HK-2 (cell line): ENCODE measurements around the gene KAT7.
"Not testable (repeated sequence)": the region's sequence is repeated elsewhere in the genome, so short reads cannot be mapped to it uniquely, and the experiment has no call there.

Source experiments
- DNase-seq: peaks from one replicate; pipeline ENCODE4 v3.0.0-alpha.2; 2018; ENCODE audit not compliant: unreplicated experiment

The KAT7 gene

DNA sequence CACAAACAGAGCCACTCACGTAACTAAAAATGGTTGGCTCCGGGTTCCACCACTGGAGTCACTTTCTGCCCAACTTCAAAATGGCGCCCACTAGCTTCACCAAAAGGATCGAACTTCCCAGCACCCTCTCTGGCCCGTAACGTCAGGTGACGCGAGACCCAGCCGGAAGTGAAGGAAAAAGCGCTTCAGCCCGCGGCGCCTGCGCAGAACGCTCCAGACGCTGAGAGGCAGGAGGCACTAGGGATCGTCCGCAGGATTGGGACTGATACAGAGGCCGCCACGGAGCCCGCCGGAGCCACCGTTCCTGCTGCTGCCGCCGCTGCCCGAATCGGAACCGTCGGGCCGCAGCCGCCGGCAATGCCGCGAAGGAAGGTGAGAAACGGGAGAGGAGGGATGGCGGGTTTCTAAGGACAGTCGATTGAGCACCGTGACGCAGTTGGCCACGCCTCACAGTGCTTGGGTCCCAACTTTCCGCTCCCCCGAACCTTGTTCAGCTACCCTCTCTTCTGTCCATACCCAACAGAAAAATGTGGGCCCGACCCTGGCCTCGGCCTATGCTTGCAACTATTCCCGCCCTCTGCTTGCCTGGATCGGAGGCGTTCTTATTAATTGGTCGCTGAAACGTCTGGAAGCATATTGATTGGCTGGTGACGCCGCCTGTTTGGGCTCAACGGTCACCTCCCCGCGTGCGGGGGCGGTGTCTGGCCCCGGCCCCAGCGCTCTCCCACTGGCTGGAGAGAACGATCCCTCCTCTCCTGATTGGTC, at the start of gene KAT7:
Gene KAT7 (plus strand): TSS at position 204 of the 765 bp plus-strand sequence. CDS start 154 bp downstream, at position 358.
- DNase-seq = peak; percentile 99

- no peak for DNase-seq
These were observed 48.7 kb upstream of the KAT7 start for GRCh38 chr17:49739641-49740271.

DNA sequence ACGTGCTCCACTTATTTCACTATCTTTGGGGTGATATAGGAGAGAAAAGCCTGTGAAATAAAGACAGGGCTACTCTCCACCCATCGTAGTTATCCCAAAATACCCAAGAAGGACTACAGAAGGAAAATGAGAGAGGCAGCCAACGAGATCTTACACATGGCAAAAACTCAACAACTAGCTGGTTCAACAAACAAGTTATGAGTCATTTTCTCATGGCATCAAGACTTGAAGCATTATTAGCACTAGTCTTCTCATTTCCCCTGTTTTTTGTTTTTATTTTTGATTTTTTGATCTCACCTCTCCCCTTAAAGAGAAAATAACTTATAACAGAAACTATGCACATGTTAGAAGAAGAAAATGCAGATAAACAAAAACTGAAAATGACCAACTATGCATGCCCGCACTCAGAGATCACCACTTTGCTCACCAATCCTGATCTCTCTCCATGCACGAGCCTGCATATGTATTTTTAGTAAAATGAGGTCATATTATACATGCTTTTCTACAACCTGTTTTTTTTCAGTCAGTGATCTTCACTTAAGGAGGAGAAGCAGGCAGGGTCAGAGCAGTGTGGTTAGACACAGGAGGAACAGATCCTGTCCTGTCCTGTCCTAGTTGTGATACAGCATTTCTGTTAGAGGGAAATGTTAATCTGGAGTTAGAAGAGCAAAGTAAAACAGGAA, 47.3 kb upstream of the KAT7 start:
- no peak for DNase-seq

DNA sequence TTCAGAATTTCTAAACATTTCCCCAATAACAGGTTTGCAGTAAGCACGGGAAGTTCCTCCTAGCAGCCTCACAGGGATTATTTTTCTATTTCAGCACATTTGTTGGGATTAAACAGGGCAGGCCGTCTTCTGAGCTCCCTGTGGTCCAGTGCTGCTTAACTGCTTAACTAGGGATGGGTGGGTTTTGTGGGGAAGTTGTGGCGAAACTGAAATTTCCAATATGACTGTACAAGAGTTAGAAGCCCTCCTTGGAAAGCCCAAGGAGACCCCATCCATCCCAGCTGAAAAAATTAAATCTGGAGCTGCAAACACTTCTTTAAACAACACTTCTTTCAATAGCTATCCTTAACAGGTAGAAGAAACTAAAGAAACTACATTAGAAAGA, 46.8 kb upstream of the KAT7 start:
- no peak for DNase-seq

DNA sequence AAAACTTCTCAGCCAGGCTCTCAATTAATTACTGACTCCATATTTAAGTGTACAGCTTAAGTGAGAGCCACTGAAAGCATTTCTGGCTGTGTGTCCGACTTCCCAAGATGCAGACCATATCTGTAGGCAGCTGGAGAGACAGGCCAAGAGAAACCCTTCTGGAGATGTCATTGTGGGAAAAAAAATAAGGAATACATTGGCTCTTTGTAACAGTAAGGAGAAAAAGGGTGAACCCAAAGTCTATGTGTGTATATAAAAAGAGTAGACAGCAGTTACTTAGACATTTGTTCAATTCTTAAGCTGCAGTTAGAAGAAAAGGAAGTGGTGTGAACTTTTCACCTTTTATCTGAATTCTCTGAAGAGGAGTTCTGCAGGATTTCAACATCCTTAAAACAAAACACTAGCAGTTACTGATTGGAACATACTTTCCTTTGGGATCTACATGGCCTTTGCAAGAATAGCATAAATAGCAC, 46.3 kb upstream of the KAT7 start:
- no peak for DNase-seq

- DNase-seq = no peak
These were observed 43.0 kb upstream of the KAT7 start for GRCh38 chr17:49745175-49746139.

- no peak for DNase-seq
These were observed 41.5 kb upstream of the KAT7 start for GRCh38 chr17:49746791-49747490.

GRCh38 chr17:49747632-49748031, 40.8 kb upstream of the KAT7 start:
- no peak for DNase-seq

DNA sequence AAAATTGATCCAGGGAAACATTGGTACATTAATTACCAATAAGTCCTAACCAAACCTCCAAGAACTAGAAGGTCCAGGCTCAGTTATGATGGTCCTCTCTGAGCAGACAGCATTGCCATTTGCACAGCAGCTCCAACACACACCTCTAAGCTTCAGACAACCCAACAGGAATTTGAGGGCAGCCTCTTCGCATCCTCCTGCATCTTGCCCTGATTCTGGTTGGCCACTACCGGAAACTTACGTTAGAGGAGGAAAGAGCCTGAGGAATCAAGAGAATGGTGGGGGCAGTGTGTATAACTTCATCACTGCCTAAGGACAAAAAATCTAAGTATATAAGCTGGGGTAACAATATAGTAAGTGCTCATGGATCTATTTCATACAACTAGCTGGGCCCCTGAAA, 40.3 kb upstream of the KAT7 start:
- DNase-seq = no peak

DNA sequence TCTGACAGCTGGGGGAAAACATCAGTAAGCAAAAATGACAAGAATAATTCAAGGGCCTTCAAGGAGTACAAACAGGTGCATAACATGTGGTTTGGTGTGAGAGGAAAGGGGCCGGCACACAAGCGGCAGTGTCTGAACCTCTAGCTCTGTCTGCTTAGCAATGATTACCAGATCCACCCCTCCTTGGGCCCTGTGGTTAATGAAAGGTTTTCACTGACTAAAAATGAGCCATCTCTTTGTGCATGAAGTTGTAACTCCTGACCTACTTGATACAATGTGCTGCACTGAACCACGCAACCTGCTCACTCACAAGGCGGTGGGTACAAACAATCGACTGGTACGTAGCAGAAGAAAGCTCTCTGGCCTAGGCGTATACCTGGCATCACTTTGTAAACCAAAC, 39.7 kb upstream of the KAT7 start:
- DNase-seq = peak; percentile 31

GRCh38 chr17:49749730-49750129, 38.8 kb upstream of the KAT7 start:
- no peak for DNase-seq

DNA sequence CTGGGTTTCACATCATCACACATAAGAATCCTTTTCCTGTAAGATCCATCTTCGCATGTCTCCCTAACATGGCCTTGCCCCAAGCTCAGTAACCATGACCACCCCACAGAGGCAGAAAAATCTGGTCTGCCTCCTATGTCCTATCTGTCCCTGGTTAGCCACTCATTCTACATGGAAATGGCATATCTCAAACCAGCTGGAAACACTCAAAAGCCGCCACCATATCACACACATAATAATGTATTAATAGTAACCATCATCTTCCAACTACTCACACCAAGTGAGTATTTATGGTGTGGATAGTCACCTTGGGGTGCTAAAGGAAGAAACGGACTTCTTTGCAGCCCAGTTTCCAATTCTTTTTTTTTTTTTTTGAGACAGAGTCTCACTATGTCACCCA, 36.0 kb upstream of the KAT7 start:
- no peak for DNase-seq

DNA sequence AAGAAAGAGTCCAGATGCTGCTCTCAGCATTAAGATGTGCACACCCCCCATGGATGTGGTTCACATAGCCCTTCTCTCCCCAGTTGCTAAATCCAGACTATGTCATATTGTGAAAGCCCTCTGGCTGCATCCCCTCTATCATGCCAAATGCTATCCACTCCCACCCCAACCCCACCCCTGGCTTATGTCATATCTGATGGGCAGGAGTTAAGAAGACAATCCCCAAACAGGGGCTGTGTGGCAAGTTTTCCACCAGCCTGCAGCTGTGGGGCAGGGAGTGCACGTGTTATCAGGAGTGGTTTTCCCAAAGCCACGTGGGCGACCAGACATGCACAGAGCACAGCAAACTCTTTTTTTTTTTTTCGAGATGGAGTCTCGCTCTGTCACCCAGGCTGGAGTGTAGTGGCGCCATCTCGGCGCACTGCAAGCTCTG, 34.5 kb upstream of the KAT7 start:
- no peak for DNase-seq

DNA sequence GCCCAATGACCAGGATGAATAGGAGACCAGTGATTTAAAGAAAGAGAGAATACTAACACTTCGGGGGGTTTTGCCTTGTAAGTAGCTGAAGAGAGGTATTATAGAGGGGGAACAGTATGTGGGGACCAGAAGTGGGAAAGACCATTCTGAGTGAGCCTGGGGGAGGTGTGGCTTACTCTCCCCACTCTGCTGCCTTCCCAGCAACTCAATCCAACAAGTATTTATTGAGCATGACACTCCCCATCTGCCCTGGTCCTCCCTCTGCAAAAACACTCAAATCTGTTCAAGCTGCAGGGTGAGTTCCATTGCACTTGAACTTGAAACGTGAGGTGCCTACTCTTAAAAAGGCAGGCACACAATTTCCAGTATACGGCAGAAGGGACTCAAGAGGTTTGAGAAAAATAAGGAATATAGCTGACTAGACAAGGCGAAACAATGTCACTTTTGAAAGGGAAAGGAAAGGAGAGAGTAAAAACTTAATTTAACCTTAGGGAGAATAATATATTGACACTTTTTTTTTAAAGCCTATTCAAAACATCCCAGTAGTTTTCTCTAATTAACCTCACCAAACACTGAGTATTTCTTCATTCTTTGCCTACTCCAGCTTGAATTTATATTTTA, 32.7 kb upstream of the KAT7 start:
- DNase-seq = no peak

DNA sequence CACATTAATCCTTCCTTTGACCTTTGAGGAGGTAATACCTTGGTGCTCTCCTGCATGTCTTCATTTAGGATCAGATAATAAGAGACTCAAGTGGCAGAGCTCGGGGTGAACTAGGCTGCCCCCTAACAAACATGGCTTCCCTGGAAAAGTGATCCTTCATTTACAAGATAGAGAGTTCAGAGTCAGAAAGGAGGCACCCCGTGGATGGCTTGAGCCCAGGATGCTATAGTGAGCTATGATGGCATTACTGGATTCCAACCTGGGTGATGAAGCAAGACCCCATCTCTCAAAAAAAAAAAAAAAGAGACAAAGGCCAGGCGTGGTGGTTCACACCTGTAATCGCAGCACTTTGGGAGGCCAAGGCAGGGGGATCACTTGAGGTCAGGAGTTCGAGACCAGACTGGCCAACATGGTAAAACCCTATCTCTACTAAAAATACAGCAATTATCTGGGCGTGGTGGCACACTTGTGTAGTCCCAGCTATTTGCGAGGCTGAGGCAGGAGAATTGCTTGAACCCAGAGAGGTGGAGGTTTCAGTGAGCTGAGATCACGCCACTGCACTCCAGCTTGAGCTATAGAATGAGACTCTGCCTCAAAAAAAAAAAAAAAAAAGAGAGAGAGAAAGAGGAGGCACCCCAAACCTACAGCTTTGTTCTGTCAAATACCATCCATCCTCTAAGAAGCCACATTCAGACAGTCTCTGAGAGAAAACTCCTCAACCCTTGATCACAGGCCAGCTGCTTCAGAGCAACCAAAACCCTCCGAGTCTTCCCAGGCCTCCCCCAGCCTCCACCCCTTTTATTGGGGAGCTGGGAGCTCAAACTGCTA, 31.9 kb upstream of the KAT7 start:
- DNase-seq = no peak

GRCh38 chr17:49757151-49757777, 31.2 kb upstream of the KAT7 start:
- no peak for DNase-seq

GRCh38 chr17:49758464-49759010, 29.9 kb upstream of the KAT7 start:
- DNase-seq = not testable (repeated sequence)

DNA sequence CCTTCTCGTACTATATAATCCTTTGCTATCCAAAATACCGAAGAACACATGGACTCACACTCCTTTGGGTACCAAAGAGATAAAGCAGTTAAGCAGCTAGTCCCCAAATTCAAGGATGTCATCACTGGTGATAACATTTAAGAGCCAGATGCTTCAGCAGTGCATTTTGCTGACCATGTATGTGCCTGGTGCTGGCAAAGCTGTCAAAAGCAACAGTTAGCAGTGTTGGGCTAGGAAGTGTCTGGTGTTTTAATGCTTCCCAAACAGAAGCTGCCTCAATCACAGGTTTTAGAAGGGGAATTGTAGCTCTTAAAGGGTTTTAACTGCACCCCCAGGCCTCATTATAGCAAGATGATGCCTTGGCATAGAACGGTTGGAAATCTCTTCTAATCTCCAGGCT, 29.3 kb upstream of the KAT7 start:
- no peak for DNase-seq

DNA sequence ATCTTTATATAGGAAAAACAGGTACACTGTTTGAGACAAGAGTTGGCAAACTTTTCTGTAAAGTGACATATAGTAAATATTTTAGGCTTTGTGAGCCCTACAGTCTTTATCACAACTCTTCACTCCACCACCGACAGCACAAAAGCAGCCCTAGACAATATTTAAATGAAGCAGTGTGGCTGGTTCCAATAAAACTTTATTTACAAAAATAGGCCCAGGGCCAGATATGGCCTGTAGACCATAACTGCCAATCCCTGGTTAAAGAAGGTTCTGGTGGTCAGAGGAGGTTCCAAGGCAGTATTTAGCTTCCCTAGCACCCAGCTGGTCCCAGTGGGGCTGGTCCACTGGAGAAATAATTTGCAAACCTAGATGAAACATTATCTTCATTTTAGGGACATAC, 28.2 kb upstream of the KAT7 start:
- no peak for DNase-seq
